Measurements from ENCODE around the gene SBNO2.

Gene SBNO2

GRCh38 chr19:1168572-1169410 is 5.3 kb downstream of the SBNO2 start:
- DNase-seq: peak in 2 of 4 experiments; percentile 46 to 53

GRCh38 chr19:1167687-1168571 is 6.1 kb downstream of the SBNO2 start:
- DNase-seq: no peak

GRCh38 chr19:1166872-1167573 is 7.0 kb downstream of the SBNO2 start:
- DNase-seq: no peak

- no peak for DNase-seq
Observed at GRCh38 chr19:1164684-1165531, 9.2 kb downstream of the SBNO2 start.

- no peak for DNase-seq
Observed at GRCh38 chr19:1163934-1164683, 10.0 kb downstream of the SBNO2 start.

- DNase-seq: peak; percentile 65 to 86 (median 78)
Observed at GRCh38 chr19:1163283-1163933, 10.7 kb downstream of the SBNO2 start.

GRCh38 chr19:1162404-1163282 is 11.4 kb downstream of the SBNO2 start:
- DNase-seq: no peak

- no peak for DNase-seq
Observed at GRCh38 chr19:1161716-1162115, 12.4 kb downstream of the SBNO2 start.

- no peak for DNase-seq
Observed at GRCh38 chr19:1159864-1160595, 14.0 kb downstream of the SBNO2 start.

GRCh38 chr19:1158885-1159448 is 15.1 kb downstream of the SBNO2 start:
- DNase-seq: no peak

- DNase-seq: no peak
Observed at GRCh38 chr19:1157931-1158884, 15.9 kb downstream of the SBNO2 start.

- no peak for DNase-seq
Observed at GRCh38 chr19:1156830-1157615, 17.0 kb downstream of the SBNO2 start.

GRCh38 chr19:1156305-1156801 is 17.7 kb downstream of the SBNO2 start:
- no peak for DNase-seq

- DNase-seq: peak in 2 of 4 experiments; percentile 28 to 38
Observed at GRCh38 chr19:1155352-1156304, 18.4 kb downstream of the SBNO2 start.
